ENCODE data around the gene SLBP. TPM values are rescaled to one million over a fixed set of nuclear protein-coding genes. Genes with fewer than 3 reads are reported as not detected.

SLBP gene
- total RNA-seq, 1 donor from 2014 or later, result 40.2 TPM

DNA sequence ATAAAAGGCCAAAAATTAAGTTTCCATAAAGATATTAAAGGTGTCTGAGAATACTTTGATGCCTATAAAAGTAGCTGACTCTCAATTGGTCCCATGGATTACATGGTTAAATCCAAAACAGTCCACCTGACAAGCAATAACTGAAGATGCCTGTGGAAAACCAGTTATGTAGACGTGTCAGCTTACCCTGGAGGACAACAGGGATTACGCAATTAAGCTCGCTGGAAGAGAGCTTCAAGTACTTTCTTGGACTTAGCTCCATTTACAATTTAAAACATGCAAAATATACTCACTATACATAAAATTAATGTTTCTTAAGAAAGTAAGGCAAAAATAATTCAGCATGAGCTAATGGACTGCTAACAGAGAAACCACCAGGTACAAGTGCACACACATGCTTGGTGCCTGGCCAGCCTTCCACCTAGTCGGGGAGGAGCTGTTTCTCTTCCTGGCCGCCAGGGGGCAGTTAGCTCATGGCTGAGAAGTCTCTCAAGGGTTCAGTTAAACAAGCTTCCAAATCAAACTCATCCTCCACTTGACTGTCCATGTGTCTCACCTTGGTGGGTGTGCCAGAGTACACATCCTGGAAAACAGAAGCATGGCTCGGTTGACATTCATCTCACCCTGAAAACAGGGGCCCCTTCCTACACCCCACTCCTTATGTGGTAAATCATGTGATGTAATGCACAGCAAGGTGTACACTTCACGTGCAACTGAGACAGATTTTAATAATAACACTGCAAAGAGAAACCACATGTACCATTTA is 18.8 kb downstream of the SLBP start:
- DNase-seq (ENCODE audit: extremely low spot score, unreplicated experiment), result no peak
- H3K27me3 Mint-ChIP-seq, result no peaks in the 10 kb centered on the region
- no peaks in the 10 kb centered on the region for H3K9me3 Mint-ChIP-seq
- TF ChIP-seq, protein P1, sequence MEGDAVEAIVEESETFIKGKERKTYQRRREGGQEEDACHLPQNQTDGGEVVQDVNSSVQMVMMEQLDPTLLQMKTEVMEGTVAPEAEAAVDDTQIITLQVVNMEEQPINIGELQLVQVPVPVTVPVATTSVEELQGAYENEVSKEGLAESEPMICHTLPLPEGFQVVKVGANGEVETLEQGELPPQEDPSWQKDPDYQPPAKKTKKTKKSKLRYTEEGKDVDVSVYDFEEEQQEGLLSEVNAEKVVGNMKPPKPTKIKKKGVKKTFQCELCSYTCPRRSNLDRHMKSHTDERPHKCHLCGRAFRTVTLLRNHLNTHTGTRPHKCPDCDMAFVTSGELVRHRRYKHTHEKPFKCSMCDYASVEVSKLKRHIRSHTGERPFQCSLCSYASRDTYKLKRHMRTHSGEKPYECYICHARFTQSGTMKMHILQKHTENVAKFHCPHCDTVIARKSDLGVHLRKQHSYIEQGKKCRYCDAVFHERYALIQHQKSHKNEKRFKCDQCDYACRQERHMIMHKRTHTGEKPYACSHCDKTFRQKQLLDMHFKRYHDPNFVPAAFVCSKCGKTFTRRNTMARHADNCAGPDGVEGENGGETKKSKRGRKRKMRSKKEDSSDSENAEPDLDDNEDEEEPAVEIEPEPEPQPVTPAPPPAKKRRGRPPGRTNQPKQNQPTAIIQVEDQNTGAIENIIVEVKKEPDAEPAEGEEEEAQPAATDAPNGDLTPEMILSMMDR (conservative IDR thresholded peaks at IDR 0.05), result peak; percentile 97
- H3K27ac Mint-ChIP-seq, result peak overlapping the region; percentile 70
- peaks cover 21% of the 10 kb centered on the region for H3K36me3 Mint-ChIP-seq
- H3K4me1 Mint-ChIP-seq (ENCODE audit: unreplicated experiment), result no peaks in the 10 kb centered on the region
- H3K4me3 Mint-ChIP-seq, result no peak overlapping the region

DNA sequence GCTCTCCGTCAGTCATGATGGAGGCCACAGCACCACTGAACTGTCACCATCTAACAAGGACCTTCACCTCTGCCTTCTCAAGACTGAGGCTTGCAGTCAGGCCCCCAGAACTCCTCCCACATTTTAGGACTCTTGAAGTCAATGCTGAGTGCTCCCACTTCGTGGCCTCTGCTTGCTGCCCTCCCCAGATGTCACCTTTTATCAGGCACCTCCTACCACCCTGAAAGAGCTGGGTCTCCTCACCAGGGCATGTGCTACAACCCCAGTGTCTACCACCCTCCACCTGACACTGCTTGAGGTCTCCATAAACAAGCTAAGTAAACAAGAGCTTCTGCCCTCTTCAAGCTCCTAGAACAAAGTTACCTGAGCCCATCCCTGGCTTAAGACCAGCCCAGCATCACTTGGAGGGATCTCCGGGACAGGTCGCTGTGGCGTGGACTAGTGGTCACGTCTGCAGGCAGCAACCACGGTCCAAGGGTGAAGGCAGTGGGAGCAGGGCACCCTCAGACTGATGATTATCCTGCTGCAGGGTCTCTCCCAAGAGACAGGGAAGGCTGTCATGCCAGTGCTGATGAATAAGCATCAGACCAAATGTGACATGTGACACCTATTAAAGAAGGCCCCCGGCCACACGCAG is 20.3 kb downstream of the SLBP start:
- Mint-ChIP-seq H3K9me3 (no peaks in the 10 kb centered on the region), H3K4me1 (ENCODE audit: unreplicated experiment) (no peaks in the 10 kb centered on the region), H3K27me3 (no peaks in the 10 kb centered on the region), H3K4me3 (no peak overlapping the region), H3K36me3 (peaks cover 21% of the 10 kb centered on the region), H3K27ac (no peak overlapping the region)
- TF ChIP-seq, protein P1 (conservative IDR thresholded peaks at IDR 0.05), result no peak
- no peak for DNase-seq (ENCODE audit: extremely low spot score, unreplicated experiment)

DNA sequence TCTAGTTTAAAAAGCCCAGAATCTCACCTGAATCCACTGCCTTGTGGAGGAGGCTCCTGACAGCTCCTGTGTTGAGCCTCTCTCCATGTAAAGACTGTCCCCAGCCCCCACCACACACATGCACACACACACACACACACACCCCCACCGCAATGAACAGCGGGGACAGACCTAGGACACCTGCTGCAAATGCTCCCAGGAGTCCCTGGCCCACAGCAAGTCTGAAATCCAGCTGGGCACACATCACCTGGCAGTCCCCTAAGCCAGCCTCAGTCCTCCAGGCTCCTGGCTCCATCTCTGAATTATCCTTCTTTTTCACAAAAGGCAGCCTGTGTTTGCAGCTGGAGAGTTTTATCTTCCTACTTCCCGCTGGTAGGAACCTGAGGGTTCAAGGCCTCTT is 21.4 kb downstream of the SLBP start:
- no peaks in the 10 kb centered on the region for H3K9me3 Mint-ChIP-seq
- peak overlapping the region; percentile 50 for H3K27ac Mint-ChIP-seq
- no peaks in the 10 kb centered on the region for H3K27me3 Mint-ChIP-seq
- no peaks in the 10 kb centered on the region for H3K4me1 Mint-ChIP-seq (ENCODE audit: unreplicated experiment)
- no peak for DNase-seq (ENCODE audit: extremely low spot score, unreplicated experiment)
- TF ChIP-seq, protein P1 (conservative IDR thresholded peaks at IDR 0.05), result no peak
- H3K4me3 Mint-ChIP-seq, result no peak overlapping the region
- peaks cover 17% of the 10 kb centered on the region for H3K36me3 Mint-ChIP-seq

DNA sequence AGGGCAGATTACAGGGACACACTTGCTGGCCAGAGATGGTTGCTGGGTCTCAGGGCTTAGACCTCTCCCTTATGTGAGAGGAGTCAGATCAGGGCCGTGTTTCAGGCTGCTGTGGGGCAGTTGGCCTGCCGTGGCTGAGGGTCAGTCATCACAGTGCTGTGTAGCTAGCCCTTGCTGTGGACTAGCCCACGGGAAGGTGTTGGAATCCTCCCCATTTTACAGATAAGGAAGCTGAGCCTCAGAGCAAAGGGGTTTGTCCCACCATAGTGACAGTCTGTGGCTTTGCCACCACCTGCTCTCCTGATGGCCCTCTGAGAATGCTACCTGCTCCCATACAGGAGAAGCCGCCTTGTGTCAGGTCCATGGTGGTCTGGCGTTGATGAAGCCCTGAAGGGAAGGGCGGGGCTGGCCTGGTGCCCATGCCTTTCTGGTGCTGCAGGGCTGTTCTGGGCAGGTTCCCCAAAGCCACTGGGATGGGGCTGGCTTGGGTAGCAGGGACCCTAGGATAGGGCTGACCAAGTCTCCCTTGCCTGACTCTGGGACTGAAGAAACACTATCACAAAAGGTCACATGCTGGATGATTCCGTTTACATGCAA is 25.6 kb downstream of the SLBP start:
- peak overlapping the region; percentile 68 for H3K4me3 Mint-ChIP-seq
- no peak for DNase-seq (ENCODE audit: extremely low spot score, unreplicated experiment)

More for the DNA sequence above, 25.6 kb downstream of the SLBP start:
- Mint-ChIP-seq H3K27ac (no peak overlapping the region), H3K27me3 (peaks cover 11% of the 10 kb centered on the region), H3K9me3 (no peaks in the 10 kb centered on the region), H3K4me1 (ENCODE audit: unreplicated experiment) (peaks cover 6% of the 10 kb centered on the region), H3K36me3 (peaks cover 9% of the 10 kb centered on the region)
- TF ChIP-seq, protein P1 (conservative IDR thresholded peaks at IDR 0.05), result no peak
